GM19025 (cell line): ENCODE data around the gene C1orf232.

Experiments
- ATAC-seq: cut with Tn5 transposase; IDR thresholded peaks from one replicate; pipeline ENCODE4 v1.9.1; 2021; ENCODE audit warnings: mild to moderate bottlenecking, low read depth, moderate library complexity; ENCODE audit not compliant: unreplicated experiment

The C1orf232 gene

DNA sequence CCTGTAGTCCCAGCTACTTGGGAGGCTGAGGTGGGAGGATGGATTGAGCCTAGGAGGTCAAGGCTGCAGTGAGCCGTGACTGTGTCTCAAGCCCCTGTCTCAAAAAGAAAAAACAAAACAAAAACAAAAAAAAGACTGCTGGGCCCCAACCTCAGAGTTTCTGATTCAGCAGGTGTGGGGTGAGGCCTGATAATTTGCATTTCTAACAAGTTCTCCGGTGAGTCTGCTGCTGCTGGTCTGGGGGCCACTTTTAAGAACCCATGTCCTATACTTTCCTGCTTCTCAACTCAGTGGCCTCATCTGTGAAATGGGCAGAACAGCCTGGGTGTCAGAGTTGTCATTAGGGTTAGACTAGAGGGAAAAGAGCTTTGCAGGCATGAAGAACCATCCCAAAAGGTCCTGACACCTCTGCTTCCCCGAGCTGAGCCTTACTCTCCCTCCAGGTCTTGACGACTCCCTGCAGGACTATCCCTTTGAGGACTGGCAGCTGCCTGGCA lies 11.3 kb upstream of the C1orf232 start:
- no peak for ATAC-seq

DNA sequence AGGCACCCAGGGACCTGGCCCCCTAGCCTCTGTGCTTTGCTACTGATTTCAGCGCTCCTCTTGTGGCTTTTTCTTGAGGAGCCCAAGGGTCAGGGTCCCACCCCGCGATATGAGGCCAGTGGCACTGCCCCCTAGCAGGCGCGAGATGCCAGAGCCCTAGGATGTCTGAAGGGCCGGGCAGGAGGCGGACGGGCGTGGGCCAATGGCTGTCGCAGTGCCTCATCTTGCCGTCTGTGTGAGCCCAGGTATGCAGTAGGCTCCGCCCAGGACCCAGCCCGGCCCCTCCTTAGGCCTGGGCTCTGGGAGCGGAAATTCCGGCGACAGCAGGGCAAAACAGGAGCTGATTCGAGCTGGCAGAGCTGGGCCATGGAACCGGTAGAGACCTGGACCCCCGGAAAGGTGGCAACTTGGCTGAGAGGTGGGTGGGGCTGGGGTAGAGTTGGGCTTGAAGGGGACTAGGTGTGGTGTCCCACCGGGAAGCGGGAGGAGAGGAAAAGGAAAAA lies 8.5 kb upstream of the C1orf232 start, which contains the start of gene CNKSR1:
Gene CNKSR1, plus strand, starts transcription at position 310 of the 503 bp plus-strand sequence. Its CDS starts 57 bp downstream, at position 367.
- ATAC-seq: no peak

DNA sequence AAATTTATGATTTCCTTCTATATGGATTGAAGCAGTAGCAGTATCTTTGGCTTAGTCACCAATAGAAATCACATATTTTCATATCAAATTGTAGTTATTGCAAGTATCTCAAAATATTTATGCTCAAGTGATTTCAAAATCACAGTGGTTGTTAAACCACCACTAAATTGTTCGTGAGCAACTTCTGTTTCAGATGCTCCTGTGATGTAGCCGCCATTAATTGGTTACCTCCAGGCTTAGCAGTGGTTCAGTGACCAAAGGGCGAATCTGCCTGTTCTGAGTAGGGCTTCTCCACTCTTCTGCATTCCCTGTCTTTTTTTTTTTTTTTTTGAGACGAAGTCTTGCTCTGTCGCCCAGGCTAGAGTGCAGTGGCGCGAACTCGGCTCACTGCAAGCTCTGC lies 6.6 kb upstream of the C1orf232 start:
- no peak for ATAC-seq

DNA sequence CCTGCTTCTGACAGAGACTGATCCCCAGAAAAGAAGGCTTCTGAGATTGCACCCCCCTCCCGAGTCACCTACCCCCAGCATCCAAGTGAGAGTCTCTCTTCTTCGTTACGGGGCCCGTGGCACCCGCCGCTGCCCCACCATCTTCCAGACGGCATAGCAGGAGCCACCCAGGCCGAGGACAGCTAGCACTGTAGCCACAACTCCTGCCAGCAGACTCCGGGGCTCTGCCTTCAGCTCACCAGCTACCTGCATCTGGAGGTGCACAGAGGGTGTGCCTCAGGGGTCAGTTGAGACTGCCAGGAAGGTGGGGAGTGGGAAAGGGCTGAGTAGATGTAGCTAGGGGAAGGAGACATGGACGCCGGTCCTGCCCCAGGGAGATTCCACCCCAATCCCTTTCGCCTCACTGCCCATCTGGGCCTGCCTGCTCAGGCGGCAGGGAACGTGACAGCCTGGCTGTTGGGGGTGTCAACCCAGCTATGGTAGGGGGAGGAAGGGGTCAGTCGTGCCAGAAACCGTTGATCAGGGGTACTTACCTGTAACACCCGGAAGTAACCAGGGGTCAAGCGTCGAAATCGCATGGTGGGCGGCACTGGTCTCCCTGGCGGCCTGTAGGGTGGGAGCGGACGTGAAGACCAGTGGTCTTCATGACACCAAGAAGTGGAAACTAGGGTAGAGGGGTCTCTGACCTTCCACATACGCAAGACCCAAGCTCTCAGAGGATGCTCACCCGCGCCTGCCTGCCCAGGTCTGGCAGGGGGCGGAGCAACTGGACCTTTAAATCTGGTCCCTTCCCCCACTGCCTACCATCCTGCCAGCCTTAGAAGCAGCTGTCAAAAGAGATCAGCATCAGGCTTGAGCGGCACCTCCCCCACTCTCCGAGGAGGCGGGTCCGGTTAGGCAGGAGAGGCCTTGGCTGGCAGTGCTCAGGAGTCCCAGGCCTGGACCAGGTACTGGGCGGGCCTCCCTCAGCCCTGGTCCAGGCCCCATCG lies 2.6 kb upstream of the C1orf232 start, which contains the start of gene ZNF593OS:
Gene ZNF593OS, minus strand, starts transcription at position 749 of the 989 bp plus-strand sequence. Its CDS starts 171 bp downstream, at position 578.
- ATAC-seq: no peak

DNA sequence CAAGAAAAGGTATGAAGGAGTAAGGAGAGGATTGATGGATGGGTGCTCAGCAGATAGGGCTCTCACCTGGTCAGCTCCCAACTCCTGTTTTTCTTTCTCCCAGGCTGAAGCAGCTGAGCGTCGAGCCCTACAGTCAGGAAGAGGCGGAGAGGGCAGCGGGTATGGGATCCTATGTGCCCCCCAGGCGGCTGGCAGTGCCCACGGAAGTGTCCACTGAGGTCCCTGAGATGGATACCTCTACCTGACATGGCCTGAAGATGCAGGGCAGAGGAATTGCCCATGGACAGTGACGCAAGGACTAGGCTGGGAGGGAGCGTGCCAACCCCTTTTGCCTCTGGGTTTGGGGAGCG lies 1.7 kb upstream of the C1orf232 start:
- no peak for ATAC-seq

DNA sequence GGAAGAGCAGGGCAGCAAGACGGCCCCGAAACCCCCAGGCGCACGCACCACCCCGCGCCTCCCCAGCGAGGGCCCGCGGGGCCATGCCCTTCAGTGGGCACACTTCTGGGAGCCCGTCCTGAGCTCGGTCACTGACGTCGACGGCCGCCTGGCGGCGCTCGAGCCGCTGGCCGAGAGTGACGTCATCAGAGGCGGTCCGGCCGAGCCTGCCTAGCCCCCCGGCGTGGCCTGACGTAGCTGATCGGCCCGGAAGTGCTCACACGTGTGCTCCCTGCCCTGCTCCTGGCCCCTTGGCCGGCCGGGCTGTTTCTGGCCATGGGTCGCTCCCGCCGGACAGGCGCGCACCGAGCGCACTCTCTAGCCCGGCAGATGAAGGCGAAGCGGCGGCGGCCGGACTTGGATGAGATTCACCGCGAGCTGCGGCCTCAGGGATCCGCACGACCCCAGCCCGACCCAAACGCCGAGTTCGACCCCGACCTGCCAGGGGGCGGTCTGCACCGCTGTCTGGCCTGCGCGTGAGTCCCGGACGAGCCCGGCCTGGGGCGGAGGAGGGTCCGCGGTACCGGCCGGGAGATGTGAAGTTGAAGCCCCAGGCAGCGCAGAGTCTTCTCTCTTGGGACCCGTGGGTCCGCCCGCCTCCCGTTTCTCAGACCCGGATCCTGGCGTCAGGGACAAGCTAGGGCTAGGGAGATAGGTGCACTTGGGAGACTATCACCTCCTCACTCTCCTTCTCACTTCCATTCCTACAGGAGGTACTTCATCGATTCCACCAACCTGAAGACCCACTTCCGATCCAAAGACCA lies 1.1 kb upstream of the C1orf232 start, which contains the start of gene ZNF593:
Gene ZNF593, plus strand, starts transcription at position 240 of the 803 bp plus-strand sequence. Its CDS starts 76 bp downstream, at position 316.
- peak; percentile 94 for ATAC-seq

DNA sequence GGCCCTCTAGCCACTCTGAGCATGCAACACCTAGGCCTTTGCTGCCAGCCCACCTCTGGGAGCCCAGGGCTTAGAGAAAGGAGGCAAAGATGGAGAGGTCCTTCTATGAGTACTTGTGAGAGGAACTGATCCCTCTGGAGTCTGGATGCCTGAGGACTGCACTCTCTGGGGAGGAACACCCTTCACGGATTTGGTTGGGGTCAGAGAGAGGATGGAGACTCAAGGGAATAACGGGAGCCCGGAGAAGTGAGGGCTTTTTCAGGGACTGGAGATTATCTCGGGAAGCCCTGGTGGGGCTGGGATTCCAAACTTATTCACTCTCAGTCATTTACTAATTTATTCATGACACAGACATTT lies 413 bp upstream of the C1orf232 start:
- ATAC-seq: no peak

DNA sequence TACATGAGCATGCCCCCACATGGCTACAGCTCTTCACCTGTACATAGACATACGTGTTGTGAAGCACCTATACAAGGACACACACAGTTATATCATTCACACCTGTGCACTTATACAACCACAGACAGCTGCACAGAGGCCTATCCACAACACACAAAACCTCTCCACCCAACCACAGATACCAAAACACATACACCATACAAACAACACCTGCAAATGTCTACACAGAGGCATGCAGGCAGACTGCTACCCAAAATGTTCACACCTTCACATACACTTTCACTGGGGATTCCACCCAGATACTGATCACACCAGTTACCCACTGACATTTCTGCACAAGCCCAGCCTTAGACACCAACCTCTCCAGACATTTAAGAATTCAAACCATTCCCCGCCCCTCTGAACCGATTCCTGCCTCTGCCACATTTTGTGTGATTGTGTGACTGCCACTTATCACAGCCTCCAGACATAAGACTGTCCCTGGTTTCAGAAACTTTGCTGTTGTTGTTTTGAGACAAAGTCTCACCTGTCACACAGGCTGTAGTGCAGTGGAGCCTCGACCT lies 2.0 kb downstream of the C1orf232 start:
- no peak for ATAC-seq

DNA sequence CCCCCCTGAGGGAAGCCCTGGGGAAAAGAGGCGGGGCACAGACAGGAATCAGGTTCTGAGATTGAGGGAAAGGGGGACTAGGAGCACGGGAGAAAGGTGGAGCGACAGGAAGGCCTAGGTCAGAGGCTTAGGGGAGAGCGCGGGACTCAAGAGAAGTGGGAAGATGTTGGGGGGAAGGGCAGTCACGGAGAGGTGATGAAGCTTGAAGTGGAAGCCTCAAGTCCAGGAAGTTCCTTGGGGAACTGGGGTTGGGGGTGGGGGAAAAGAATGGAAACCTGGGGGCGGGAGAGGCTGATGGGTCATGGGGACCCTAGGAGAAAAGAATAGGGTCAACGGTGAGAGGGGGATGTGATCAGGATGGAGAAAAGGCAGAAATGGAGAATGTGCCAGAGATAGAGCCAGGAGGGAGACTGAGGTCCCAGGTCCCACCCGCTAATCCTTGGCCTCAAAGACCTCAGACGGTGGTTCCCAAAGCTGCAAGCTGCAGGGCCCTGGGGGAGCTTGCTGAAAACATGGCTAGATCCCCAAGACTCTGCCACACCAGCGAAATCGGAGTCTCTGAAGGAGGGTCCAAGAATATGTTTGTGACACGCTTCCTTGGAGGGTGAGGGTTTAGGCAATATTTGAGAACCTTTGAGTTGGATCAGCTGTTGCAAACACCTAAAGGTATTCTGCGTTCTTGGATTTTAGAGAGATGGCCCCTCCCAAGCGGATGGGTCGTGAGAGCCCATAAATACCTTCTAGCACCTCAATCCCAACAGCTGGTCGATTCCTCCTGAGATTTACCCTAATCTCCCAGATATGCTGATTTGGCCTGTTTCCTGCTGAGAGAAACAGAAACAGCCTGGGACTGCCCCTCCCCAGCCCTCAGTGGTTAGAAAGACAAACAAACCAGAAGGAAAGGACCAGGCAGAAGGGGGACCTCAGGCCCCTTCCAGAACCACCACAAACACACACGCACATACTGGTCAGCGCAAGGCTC lies 3.6 kb downstream of the C1orf232 start:
- ATAC-seq: no peak

DNA sequence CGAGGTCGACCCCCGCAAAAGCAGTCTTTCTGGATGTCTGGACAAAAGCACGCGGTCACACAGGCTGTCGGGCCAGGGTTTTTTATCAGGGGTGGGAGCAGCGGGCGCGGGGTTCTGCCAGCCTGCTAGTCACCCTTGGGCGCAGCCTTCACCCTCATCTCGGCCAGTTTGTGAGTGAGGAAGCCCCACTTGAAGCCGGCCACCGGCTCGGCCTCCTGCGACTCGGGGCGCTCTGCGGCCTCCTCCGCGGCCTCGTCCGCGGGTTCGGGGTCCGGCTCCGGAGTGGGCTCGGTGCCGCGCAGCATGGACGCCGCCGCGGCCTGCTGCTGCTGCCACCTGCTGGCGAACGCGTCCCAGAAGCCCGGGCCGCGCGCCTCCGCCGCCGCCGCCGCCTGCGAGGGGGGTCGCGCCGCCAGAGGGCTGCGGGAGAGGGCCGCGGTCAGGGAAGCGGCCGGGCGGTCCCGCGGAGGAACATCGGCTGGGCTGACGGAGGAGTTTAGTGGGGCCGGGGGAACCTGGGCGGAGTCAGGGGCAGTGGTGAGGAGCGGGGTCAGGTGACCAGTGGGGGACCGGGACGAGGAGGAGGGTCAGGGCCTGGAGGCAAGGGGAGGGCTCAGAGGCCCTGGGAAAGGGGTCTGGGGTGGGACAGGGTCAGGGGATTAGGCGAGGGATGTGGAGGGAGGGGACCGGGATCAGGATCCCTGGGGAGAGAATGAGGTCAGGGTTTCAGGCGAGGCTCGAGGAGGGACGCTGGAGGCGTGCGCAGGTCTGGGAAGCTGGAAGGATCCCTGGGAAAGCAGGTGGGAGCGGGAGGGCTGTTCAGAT lies 4.5 kb downstream of the C1orf232 start:
- no peak for ATAC-seq

DNA sequence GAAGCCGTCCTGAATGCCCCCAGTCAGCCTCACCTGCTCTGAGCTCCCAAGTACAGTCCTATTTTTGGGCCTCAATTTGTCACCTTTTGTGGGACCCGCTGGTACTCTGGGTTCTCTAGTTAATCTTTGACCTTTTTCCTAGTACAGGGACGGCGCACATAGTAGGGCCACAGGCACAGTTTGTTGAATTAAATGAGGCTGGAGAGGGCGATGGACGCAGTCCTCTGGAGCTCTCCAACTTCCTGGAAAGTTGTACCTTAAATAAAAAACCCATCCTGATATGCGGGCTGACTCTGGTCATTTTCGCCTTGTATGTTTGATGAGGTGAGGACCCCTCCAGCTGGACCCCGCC lies 5.1 kb downstream of the C1orf232 start:
- ATAC-seq: no peak

DNA sequence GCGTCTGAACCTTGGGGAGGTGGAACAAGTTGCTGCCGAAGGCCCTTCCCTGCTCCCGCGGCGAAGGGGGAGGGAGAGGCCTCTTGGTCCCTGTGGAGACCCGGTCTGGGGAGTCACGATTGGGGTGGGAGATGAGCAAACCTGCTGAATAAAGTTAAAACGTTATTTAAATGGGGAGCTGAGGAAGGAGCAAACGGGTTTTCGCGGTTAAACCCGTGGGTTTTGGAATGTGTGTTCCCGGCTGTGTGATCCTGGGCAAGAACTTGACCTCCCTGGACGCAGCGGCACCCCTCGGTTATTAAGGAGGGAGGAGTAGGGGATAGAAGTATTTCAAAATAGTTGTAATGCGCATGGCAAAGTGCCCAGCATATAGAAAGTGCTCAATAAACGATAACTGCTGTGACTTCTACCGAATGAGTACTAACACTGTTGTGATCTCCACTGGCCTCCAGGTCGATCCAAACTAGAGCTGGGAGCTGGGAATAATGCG lies 6.5 kb downstream of the C1orf232 start:
- ATAC-seq: no peak

DNA sequence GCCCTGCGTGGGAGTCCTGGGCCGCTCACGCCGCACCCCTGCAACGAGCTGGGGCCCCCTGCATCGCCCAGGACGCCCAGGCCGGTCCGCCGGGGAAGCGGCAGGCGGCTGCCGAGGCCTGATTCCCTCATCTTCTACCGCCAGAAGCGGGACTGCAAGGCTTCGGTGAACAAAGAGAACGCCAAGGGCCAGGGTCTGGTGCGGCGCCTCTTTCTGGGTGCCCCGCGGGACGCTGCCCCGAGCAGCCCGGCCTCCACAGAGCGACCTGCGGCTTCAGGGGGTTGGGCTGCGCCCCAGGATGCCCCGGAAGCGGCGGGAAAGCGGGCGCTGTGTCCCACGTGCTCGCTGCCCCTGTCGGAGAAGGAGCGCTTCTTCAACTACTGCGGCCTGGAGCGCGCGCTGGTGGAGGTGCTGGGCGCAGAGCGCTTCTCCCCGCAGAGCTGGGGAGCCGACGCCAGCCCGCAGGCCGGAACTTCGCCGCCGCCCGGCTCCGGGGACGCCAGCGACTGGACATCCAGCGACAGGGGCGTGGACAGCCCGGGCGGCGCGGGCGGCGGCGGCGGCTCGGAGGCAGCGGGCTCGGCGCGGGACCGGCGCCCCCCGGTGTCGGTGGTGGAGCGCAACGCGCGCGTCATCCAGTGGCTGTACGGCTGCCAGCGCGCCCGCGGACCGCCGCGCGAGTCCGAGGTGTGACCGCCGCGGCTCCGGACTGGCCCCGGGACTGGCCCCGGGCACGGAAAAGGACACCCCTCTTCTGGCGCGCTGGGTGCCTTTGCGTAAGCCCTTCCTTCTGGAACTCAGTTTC lies 7.1 kb downstream of the C1orf232 start:
- no peak for ATAC-seq

DNA sequence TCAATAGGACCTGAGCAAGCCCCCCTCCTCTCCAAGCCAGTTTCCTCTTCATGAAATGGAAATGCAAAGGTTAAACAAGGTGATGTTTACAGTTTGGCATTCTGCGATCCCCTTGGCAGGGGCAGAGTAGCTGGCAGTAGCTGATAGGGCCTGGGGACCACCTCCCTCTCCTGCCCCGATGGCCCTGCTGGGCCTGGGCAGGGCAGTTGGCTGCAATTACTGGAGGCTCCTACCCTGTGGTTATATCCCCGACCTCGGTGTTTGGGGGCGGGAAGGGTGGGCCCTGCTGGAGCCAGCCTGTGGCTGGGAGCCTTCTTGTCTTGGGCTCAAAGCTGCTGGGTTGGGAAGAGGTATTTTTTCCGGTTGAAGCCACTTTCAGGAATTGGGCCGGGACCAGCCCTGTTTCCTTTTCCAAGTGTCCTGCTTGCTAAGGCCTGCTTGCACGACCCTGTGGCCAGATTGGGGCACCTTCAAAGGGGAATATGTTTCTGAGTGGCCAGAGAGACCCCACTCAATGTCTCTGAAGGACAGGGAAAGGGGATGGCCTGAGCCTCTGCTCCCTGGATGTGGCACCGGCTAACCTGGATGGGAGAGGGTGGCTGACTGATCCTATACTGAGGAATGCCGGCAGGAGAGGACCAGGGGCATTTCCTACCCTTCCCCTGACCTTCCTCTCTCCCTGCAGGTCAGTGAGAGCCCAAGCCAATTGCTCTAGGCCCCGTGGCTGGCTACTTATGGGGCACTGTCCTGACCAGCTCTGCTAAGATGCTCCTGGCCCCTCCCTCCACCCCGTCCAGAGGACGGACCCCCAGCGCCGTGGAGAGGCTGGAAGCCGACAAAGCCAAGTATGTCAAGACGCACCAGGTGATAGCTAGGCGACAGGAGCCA lies 8.0 kb downstream of the C1orf232 start:
- no peak for ATAC-seq

DNA sequence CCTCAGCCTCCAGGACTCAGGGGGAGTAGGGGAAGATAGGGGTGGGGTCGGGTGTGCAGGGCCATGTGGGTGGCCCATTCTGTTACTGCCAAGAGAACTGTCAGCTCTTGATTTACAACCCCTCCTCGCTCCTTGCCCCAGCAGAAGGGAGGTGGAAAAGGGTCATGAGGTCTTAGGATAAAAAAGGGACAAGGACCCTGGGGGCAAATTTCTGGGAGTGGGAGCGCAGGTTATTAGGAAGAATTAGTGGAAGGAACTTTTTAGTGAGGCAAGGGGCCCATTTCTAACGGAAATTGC lies 9.1 kb downstream of the C1orf232 start:
- ATAC-seq: no peak

DNA sequence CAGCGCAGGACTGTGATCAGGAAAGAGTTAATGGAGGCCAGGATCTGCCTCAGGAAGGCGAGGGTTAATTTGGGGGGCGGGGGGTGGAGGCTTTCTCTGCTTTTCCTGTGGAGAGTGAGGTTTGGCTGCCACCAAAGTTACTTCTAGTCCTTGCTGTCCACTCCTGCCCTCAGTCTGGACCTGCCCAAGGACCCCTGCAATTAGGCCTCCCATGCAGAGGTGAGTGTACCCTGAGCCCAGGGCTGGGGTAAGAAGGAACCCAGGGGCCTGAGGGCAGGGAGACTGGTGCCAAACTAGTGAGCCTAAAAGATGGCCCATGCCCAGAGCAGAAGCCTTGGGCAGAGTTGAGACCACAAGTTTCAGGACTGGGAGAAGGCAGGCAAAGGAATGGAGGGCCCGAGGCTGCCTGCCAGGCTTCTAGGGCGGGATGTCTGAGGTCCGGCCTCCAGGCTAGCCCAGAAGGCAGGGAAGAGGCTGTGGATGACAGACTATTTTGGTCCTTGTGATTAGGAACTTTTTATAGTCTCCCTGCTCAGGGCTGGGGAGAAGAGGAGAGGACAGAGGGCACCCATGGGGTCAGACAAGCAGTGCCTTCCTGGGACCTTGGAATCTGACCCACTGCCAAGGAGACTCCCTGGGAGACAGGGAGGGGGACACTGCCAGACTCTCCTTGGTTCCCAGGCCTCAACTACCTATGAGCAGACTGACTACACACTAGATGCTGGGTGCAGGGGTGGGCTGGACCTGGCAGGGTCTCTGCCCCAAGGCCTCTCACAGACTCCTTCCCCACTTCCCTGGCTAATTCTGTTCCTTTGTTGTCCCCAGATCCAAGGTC lies 9.6 kb downstream of the C1orf232 start, which contains the start of gene FAM110D:
Gene FAM110D, plus strand, starts transcription at position 172 of the 835 bp plus-strand sequence. CDS start 2,213 bp downstream, outside the sequence.
- no peak for ATAC-seq
